Measurements from ENCODE around the gene TSSC4. TPM values are rescaled to one million over a fixed set of nuclear protein-coding genes. Genes with fewer than 3 reads are reported as not detected.

Gene TSSC4
- total RNA-seq, 4 donors from 2014 or later: 37.5 to 62.3 (median 45.1) TPM

DNA sequence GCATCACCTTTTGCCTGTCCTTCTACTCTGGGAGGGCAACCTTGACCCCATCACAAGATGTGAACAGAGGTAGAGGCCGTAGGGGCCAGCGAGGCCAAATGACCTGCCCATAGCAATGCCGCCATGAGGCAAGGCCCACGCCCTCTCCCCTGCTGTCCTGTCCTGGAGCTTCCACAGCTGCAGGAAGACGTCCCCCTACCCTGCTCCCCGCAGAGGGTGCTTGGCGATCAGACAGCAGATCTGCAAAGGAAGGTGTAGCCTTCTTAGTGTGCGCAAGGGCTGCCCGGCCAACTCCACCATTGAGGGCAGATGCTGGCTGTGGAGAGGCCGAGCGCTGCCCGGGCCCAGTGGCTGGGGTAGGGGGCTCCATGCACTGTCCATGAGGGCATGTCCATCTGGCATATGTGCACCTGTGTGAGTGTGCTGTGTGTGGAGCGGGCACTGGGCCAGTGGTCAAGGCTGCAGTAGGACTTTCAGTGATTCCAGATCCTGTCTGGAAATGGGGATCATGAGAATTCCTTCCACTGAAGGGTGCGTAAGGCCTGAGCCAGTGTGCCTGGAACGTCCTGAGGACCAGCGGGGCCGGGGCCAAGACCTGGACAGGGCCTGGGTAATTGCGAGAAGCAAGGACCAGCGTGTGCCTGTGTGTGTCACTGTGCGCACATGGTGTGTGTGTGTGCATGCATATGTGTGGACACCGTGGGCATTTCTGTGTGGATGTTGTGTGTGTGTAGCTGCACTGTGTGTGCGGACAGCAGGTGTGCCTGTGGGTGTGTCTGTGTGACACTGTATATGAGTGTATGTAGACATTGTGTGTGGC lies 32.8 kb downstream of the TSSC4 start:
- WGBS, 2 donors: 89 to 93% methylated on average over 16 to 21 of the region's 22 CpGs
- H3K27ac ChIP-seq: no peak overlapping the region
- H3K9me3 ChIP-seq: no peaks in the 10 kb centered on the region
- no peaks in the 10 kb centered on the region for H3K4me1 ChIP-seq
- H3K36me3 ChIP-seq: no peaks in the 10 kb centered on the region
- intact Hi-C loops (cut with DNase I): no loop called here
- no peak overlapping the region for H3K4me3 ChIP-seq (replicated peaks in 1 of 3)
- no peak for DNase-seq
- H3K27me3 ChIP-seq: no peaks in the 10 kb centered on the region
- TF ChIP-seq POLR2A (IDR thresholded peaks at IDR 0.05): no peak
- TF ChIP-seq, protein P1, sequence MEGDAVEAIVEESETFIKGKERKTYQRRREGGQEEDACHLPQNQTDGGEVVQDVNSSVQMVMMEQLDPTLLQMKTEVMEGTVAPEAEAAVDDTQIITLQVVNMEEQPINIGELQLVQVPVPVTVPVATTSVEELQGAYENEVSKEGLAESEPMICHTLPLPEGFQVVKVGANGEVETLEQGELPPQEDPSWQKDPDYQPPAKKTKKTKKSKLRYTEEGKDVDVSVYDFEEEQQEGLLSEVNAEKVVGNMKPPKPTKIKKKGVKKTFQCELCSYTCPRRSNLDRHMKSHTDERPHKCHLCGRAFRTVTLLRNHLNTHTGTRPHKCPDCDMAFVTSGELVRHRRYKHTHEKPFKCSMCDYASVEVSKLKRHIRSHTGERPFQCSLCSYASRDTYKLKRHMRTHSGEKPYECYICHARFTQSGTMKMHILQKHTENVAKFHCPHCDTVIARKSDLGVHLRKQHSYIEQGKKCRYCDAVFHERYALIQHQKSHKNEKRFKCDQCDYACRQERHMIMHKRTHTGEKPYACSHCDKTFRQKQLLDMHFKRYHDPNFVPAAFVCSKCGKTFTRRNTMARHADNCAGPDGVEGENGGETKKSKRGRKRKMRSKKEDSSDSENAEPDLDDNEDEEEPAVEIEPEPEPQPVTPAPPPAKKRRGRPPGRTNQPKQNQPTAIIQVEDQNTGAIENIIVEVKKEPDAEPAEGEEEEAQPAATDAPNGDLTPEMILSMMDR (IDR thresholded peaks at IDR 0.05): no peak

DNA sequence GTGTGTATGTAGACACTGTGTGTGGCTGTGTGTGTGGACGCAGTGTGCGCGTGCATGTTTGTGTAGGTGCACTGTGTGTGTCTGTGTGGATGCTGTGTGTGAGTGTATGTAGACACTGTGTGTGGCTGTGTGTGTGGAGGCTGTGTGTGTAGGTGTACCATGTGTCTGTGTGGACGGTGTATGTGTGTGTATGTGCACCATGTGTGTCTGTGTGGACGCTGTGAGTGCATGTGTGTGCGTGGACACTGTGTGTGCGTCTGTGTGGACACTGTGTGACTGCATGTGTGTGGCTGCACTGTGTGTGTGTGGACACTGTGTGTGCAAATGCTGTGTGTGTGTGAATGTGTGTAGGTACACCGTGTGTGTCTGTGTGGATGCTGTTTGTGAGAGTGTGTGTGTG lies 33.5 kb downstream of the TSSC4 start:
- intact Hi-C loops (cut with DNase I): no loop called here
- no peak for DNase-seq
- WGBS, 2 donors: 92 to 95% methylated on average over 8 of the region's 8 CpGs
- TF ChIP-seq POLR2A (IDR thresholded peaks at IDR 0.05): no peak
- TF ChIP-seq, protein P1 (IDR thresholded peaks at IDR 0.05): no peak
- H3K4me3 ChIP-seq (replicated peaks in 1 of 3): no peak overlapping the region
- H3K9me3 ChIP-seq: no peaks in the 10 kb centered on the region
- no peaks in the 10 kb centered on the region for H3K4me1 ChIP-seq
- no peaks in the 10 kb centered on the region for H3K27me3 ChIP-seq
- H3K27ac ChIP-seq: no peak overlapping the region
- no peaks in the 10 kb centered on the region for H3K36me3 ChIP-seq

DNA sequence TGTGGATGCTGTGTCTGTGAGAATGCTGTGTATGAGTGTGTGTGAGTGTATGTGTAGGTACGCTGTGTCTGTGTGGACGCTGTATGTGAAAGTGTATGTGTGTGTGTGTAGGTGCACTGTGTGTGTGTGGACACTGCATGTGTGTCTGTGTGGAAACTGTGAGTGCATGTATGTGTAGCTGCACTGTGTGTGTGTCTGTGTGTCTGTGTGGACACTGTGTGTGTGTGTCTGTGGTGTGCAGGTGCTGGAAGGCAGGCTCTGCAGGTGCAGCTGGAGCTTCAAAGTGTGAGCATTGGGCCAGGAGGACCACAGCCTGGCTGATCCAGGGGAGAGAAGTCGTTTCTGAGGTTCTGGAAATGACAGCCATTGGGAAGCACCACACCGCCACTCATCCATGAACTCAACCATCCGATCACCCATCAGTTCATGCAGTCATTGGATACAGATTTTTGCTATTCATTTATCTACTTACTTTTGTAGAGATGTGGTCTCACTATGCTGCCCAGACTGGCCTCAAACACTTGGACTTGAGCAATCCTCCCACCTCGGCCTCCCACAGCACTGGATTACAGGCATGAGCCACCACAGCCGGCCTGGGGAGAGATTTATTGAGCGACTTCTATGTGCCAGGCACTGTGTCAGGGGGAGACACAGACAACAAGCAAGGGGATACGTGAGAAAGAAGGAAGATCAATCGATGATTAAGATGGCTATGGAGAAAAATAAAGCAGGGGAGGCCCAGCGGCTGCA lies 34.1 kb downstream of the TSSC4 start:
- Histone ChIP-seq H3K36me3 (no peaks in the 10 kb centered on the region), H3K4me3 (replicated peaks in 1 of 3) (no peak overlapping the region), H3K4me1 (no peaks in the 10 kb centered on the region), H3K9me3 (no peaks in the 10 kb centered on the region), H3K27ac (no peak overlapping the region), H3K27me3 (no peaks in the 10 kb centered on the region)
- TF ChIP-seq, protein P1 (IDR thresholded peaks at IDR 0.05): no peak
- TF ChIP-seq POLR2A (IDR thresholded peaks at IDR 0.05): no peak
- intact Hi-C loops (cut with DNase I): no loop called here
- 90 to 93% methylated on average over 11 of the region's 11 CpGs for WGBS, 2 donors
- no peak for DNase-seq

DNA sequence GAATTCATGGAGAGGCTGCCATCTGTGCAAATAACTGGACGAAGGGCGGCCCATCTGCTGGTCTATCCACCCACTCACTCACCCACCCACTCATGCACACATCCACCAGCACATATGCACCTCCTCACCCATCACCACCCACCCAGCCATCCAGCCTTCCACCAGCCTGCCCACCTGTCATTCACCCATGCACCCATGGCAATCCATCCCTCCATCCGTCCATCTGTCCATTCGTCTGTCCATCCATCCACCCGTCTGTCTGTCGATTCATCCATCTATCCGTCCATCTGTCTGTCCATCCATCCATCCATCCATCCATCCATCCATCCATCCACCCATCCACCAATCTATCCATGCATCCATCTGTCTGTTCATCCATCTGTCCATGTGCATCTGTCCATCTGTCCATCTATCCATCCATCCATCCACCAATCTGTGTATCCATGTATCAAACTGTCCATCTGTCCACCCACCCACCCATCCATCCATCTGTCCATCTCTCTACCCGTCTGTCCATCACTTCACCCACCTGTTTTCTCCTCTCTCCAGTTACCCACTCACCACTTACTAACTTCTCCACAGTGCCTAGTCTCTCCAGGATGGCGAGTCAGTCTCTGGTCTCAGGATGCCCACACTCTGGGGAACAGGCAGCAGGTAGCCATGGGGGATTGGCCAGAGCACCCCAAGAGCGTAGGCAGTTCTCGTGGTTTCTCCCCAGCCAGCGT lies 34.9 kb downstream of the TSSC4 start:
- Histone ChIP-seq H3K4me3 (replicated peaks in 1 of 3) (no peak overlapping the region), H3K9me3 (no peaks in the 10 kb centered on the region), H3K36me3 (no peaks in the 10 kb centered on the region), H3K27ac (no peak overlapping the region), H3K4me1 (no peaks in the 10 kb centered on the region), H3K27me3 (no peaks in the 10 kb centered on the region)
- WGBS, 2 donors: 90 to 95% methylated on average over 12 of the region's 12 CpGs
- TF ChIP-seq, protein P1 (IDR thresholded peaks at IDR 0.05): no peak
- no peak for TF ChIP-seq POLR2A (IDR thresholded peaks at IDR 0.05)
- DNase-seq: no peak
- intact Hi-C loops (cut with DNase I): no loop called here
